NCI-H1694 treated with DMSO at 0.1 percent for 48 hours (cell line): Measurements from ENCODE around the gene TMEM250.

Source experiments
- DNase-seq: peaks from one replicate; lab custom pipeline; 2025; lab: John Stamatoyannopoulos, UW

The TMEM250 gene

GRCh38 chr9:136082496-136083361, 35.9 kb downstream of the TMEM250 start:
- DNase-seq, result no peak

DNA sequence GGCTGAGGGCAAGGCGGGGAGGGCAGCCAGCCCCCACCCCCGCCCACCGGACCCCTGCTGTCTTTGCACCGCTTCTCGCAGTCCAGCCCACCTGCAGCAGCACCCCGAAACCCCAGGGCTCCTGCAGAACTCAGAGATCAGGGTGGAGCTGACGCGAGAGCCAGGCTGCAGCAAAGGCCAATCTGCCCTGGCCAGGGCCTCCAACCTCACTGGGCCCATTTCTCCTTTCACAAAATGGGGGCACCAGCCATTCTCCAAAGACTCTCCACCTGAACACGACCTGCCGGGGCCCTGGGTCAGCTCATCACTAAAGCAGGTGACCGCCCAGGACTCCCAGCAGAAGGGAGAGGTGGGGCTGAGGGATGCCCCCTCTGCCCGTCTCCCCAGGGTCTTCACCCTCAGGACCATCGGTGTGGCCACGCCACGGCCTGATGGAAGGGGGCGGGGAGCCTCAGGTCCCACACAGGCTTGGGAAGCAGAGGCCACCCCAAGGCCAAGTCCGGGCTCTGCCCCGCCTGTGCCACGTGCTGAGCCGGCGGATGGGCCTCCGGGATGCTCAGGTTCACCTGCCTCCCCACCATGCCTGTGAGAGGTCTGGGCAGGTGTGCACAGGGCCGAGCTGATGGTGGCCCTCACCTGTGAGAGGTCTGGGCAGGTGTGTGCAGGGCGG, 36.7 kb downstream of the TMEM250 start:
- no peak for DNase-seq

GRCh38 chr9:136081113-136081825, 37.4 kb downstream of the TMEM250 start:
- DNase-seq, result no peak

DNA sequence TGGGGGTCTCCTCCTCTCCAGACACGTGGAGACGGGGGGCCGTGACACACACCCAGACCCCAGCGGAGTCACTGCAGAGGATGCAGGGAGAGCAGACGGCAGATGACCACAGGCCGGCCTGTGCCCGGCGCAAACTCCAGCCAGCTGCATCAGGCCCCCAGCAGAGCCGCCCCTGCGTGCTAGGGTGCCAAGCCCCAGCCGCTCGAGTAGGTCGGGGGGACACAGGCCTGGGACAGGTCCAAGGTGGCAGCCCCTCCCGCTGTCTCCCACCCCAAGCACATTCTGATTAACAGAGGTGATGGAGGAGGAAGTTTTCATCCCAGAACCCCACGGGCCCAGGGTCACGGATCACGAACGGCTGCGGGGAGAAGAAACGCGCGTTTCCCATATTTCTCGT, 38.0 kb downstream of the TMEM250 start:
- no peak for DNase-seq

DNA sequence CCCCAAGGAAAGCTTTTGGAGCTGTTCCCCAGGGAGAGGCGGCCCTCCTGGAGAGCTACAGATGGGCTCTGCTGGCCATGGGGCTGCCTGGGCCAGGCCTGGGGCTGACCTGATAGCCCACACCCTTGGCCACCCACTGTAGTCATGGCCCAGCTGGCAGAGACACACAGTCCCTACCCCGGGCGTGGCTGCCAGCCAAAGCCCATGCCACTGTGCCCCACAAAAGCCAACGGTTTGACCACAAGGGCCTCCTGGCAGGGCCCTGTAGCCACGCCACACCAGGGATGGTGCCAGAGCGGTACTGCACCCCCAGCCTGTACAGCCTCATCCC, 38.8 kb downstream of the TMEM250 start:
- no peak for DNase-seq

DNA sequence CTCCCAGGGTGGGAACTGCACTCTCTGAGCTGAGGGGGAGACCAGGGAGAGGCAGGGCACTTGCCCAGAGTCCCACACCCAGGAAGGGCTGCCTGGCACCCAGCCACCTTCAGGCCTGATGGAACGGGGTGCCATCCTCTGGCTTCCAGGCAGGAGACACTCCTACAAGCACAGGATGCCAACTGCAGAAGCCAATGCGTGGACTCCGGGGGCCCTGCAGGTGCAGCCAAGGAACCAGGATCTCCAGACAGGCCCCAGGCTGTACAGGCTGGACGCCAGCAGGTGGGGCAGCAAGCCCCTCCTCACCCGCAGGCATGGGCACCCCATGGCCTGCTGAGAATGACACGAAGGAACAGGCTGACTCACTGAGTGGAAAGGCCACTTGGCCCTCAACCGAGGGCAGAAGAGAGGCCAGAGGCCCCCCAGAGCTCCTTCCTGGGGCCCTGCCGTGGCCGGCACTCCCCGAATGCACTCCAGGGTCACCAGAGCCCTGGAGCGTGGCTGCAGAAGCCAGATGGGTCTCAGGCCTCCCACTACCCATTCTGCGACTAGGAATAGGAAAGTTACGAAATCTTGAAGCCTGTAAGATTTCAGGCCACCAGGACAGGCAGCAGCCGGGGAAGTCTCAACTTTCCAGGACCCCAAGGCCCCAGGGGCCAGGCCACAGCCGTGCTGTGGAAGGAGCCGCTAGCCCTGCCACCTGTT, 39.3 kb downstream of the TMEM250 start:
- DNase-seq, result no peak

- no peak for DNase-seq
Observed at GRCh38 chr9:136078498-136079011, 40.1 kb downstream of the TMEM250 start.

- no peak for DNase-seq
Observed at GRCh38 chr9:136078024-136078423, 40.7 kb downstream of the TMEM250 start.

DNA sequence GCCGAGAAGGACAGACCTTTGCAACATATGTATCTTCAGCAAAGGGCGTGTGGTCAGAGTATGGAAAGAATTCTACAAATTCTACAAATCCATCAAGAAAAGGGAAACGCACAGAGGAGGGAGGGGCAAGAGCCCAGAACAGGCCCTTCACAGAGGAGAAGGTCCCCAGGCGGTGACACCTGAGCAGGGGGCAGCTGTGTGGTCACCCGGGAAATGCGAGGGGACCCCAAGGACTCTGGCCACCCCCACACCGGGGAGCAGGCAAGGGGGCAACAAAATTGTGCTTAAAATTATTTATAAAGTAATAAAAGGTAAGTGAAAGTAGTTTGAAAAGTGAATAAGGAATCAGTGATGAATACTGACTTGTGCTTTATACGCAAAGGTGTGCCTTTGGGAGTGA, 41.2 kb downstream of the TMEM250 start:
- no peak for DNase-seq

GRCh38 chr9:136075881-136076678, 42.6 kb downstream of the TMEM250 start:
- DNase-seq, result no peak

DNA sequence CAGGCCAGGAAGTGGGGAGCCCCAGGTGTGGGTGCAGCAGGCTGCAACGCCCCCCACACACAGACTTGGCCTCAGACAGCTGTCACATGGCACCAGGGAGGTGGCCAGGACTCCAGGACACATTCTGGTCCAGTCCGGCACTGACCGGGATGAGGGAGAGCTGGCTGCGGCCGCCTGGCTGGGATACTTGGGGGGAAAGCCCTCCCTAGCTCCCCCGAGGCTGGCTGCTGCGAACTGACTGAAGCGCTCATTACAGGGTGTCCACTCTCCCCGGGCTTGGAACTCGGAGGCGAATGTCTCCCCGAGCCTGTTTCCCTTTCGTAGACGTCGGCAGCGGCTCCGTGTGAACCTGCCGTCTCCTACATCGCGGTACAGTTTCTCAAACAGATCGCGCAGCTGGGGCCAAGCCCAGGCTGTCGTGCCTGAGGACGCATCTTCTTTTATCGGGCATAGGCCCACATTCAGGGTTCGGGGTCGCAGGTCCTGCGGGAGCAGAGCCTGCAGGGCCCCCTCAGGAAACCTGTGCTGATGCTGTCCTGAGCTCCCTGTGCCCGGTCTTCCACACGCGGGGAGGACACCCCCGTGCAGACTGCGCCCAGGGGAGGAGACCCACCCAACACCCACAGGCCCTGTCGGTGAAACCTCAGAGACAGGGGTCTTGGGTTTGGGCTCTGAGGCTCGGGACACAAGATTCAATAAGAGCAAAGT, 43.4 kb downstream of the TMEM250 start:
- DNase-seq, result no peak

- no peak for DNase-seq
Observed at GRCh38 chr9:136074706-136075105, 44.0 kb downstream of the TMEM250 start.
